HepG2 (cell line): ENCODE results near the gene CHD2.

Experiments used
- CBX5 ChIP-seq: sonication (generic); formaldehyde crosslinking; IDR thresholded peaks from 2 replicates; pipeline ENCODE4 v1.4.0; 2020; ENCODE audit warnings: missing genetic modification reagents, borderline replicate concordance
- FOSL2 ChIP-seq: sonication (generic); formaldehyde crosslinking; IDR thresholded peaks from 2 replicates; pipeline ENCODE4 v1.4.0; 2020; ENCODE audit warnings: missing genetic modification reagents
- HOXA7 ChIP-seq: sonication (generic); formaldehyde crosslinking; IDR thresholded peaks from 2 replicates; pipeline ENCODE4 v1.8.1; 2022; ENCODE audit warnings: mild to moderate bottlenecking, missing genetic modification reagents, moderate library complexity
- KAT2B ChIP-seq: fragments of 150-350 bp; IDR thresholded peaks from 2 replicates; pipeline ENCODE4 v1.6.1; 2014; ENCODE audit warnings: low read depth, low read length, borderline replicate concordance
- NFIC ChIP-seq: IDR thresholded peaks from 2 replicates; pipeline ENCODE4 v1.6.1; 2012; ENCODE audit warnings: mild to moderate bottlenecking, low read length, inconsistent platforms
- NR3C1 ChIP-seq: sonication (generic); formaldehyde crosslinking; IDR thresholded peaks from 2 replicates; pipeline ENCODE4 v1.4.0; 2020; ENCODE audit warnings: missing genetic modification reagents
- RBAK ChIP-seq: sonication (generic); formaldehyde crosslinking; IDR thresholded peaks from 2 replicates; pipeline ENCODE4 v1.5.1; 2020; ENCODE audit warnings: mild to moderate bottlenecking, missing genetic modification reagents
- ZNF761 ChIP-seq: sonication (generic); formaldehyde crosslinking; conservative IDR thresholded peaks from 2 replicates; pipeline ENCODE4 v1.4.0; 2020; ENCODE audit warnings: mild to moderate bottlenecking, missing genetic modification reagents
- TF ChIP-seq, protein P1 (sequence below): sonication (generic); formaldehyde crosslinking; IDR thresholded peaks from 2 replicates; pipeline ENCODE4 v1.4.0; 2020; ENCODE audit warnings: missing genetic modification reagents
- TF ChIP-seq, protein P2 (sequence below): sonication (generic); formaldehyde crosslinking; IDR thresholded peaks from 2 replicates; pipeline ENCODE4 v1.5.0; 2020; ENCODE audit warnings: missing genetic modification reagents
- TF ChIP-seq, protein P3 (sequence below): sonication (generic); formaldehyde crosslinking; IDR thresholded peaks from 2 replicates; pipeline ENCODE4 v1.9.0; 2021; ENCODE audit warnings: missing genetic modification reagents, mild to moderate bottlenecking, borderline replicate concordance

DNA sequence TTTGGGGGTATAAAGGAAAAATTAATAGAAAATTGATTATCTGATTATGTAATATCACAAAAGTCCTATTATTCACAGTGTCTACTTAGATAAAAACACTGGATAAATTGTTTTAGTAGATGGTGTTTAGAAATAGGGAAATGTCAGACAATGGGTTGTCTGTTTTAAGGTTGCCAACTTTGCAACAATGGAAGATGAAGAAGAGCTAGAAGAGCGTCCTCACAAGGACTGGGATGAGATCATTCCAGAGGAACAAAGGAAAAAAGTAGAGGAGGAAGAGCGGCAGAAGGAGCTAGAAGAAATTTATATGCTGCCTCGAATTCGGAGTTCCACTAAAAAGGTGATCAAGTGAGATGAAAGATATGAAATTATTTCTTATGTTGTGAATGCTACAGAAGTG, 84.0 kb downstream of the CHD2 start:
- TF ChIP-seq CBX5 (CRISPR knock-in tag) (no peak), ZNF761 (CRISPR knock-in tag) (no peak), KAT2B (no peak), NR3C1 (CRISPR knock-in tag) (no peak), NFIC (no peak), RBAK (CRISPR knock-in tag) (no peak), FOSL2 (CRISPR knock-in tag) (no peak), HOXA7 (CRISPR knock-in tag) (no peak)
- TF ChIP-seq, protein P1, sequence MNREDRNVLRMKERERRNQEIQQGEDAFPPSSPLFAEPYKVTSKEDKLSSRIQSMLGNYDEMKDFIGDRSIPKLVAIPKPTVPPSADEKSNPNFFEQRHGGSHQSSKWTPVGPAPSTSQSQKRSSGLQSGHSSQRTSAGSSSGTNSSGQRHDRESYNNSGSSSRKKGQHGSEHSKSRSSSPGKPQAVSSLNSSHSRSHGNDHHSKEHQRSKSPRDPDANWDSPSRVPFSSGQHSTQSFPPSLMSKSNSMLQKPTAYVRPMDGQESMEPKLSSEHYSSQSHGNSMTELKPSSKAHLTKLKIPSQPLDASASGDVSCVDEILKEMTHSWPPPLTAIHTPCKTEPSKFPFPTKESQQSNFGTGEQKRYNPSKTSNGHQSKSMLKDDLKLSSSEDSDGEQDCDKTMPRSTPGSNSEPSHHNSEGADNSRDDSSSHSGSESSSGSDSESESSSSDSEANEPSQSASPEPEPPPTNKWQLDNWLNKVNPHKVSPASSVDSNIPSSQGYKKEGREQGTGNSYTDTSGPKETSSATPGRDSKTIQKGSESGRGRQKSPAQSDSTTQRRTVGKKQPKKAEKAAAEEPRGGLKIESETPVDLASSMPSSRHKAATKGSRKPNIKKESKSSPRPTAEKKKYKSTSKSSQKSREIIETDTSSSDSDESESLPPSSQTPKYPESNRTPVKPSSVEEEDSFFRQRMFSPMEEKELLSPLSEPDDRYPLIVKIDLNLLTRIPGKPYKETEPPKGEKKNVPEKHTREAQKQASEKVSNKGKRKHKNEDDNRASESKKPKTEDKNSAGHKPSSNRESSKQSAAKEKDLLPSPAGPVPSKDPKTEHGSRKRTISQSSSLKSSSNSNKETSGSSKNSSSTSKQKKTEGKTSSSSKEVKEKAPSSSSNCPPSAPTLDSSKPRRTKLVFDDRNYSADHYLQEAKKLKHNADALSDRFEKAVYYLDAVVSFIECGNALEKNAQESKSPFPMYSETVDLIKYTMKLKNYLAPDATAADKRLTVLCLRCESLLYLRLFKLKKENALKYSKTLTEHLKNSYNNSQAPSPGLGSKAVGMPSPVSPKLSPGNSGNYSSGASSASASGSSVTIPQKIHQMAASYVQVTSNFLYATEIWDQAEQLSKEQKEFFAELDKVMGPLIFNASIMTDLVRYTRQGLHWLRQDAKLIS (CRISPR knock-in tag), result no peak
- TF ChIP-seq, protein P2, sequence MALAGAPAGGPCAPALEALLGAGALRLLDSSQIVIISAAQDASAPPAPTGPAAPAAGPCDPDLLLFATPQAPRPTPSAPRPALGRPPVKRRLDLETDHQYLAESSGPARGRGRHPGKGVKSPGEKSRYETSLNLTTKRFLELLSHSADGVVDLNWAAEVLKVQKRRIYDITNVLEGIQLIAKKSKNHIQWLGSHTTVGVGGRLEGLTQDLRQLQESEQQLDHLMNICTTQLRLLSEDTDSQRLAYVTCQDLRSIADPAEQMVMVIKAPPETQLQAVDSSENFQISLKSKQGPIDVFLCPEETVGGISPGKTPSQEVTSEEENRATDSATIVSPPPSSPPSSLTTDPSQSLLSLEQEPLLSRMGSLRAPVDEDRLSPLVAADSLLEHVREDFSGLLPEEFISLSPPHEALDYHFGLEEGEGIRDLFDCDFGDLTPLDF (CRISPR knock-in tag), result no peak
- TF ChIP-seq, protein P3, sequence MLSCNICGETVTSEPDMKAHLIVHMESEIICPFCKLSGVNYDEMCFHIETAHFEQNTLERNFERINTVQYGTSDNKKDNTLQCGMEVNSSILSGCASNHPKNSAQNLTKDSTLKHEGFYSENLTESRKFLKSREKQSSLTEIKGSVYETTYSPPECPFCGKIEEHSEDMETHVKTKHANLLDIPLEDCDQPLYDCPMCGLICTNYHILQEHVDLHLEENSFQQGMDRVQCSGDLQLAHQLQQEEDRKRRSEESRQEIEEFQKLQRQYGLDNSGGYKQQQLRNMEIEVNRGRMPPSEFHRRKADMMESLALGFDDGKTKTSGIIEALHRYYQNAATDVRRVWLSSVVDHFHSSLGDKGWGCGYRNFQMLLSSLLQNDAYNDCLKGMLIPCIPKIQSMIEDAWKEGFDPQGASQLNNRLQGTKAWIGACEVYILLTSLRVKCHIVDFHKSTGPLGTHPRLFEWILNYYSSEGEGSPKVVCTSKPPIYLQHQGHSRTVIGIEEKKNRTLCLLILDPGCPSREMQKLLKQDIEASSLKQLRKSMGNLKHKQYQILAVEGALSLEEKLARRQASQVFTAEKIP, result no peak
